Right ventricle myocardium inferior (tissue), 1 donor: Measurements from ENCODE around the gene LILRB1. TPM values are rescaled to one million over a fixed set of nuclear protein-coding genes. Genes with fewer than 3 reads are reported as not detected.
"Not testable (repeated sequence)": the region's sequence is repeated elsewhere in the genome, so short reads cannot be mapped to it uniquely, and the experiment has no call there.

Experiments
- ATAC-seq: fragments of 200-7000 bp; cut with Tn5 transposase; one replicate; pipeline ENCODE4 v1.9.1; 2020; ENCODE audit warnings: mild to moderate bottlenecking, moderate library complexity
- DNase-seq: peaks from one replicate; pipeline ENCODE4 v3.0.0; 2021; ENCODE audit errors: missing footprints
- intact Hi-C: fragments of 100-400 bp; cut with DNase I; formaldehyde crosslinking; loops from one replicate; pipeline ENCODE4 v1.11.0; 2022
- long read RNA-seq: library from polyadenylated mRNA; unstranded; transcript quantifications from one replicate; pipeline ENCODE4 v2.0.0, GENCODE V29; 2021
- total RNA-seq: library from RNA; stranded (reverse); fragmentation: NEBNext Ultra II Directional; extraction: Animal tissue kit (Norgen Biotek cat#: 25700); gene quantifications from one replicate; pipeline ENCODE4 v1.2.1, GENCODE V29; 2021
- donor health status: DM: no; HTN: yes; CAD: no; lungs with severe emphysema.

Gene LILRB1
- 1.8 TPM for total RNA-seq
- long read RNA-seq, partial matches to known transcripts, result 2 of 2 reads
- long read RNA-seq, other reads (novel, unspliced or antisense), result 0 of 2 reads

- intact Hi-C loops, result not testable (repeated sequence)
- peak; percentile 78 for DNase-seq
- ATAC-seq, result peak; percentile 52
These were observed at the start of gene LILRB1 for GRCh38 chr19:54630262-54630661. TSS of gene LILRB1 (plus strand) at chr19:54630484. CDS start at chr19:54631074, 590 bp downstream.

GRCh38 chr19:54586397-54586796 is 43.9 kb upstream of the LILRB1 start:
- ATAC-seq (no peak), DNase-seq (no peak)
- intact Hi-C loops, result no loop called here

- ATAC-seq (no peak), DNase-seq (no peak)
- intact Hi-C loops, result no loop called here
These were observed 43.3 kb upstream of the LILRB1 start for GRCh38 chr19:54587026-54587425.

GRCh38 chr19:54593445-54593844 is 36.8 kb upstream of the LILRB1 start, which contains the start of gene LILRA1:
TSS of gene LILRA1 (plus strand) at chr19:54593632. CDS start at chr19:54594245, 613 bp downstream.
- DNase-seq, intact Hi-C loops: not testable (repeated sequence)
- peak; percentile 30 for ATAC-seq

GRCh38 chr19:54593931-54594626 is 36.2 kb upstream of the LILRB1 start:
- intact Hi-C loops, DNase-seq: not testable (repeated sequence)
- ATAC-seq, result peak; percentile 70

- ATAC-seq, result no peak
- intact Hi-C loops, result no loop called here
- no peak for DNase-seq
These were observed 35.5 kb upstream of the LILRB1 start for GRCh38 chr19:54594737-54595136.

GRCh38 chr19:54595680-54596436 is 34.4 kb upstream of the LILRB1 start:
- ATAC-seq, DNase-seq, intact Hi-C loops: not testable (repeated sequence)

GRCh38 chr19:54600212-54600611 is 30.1 kb upstream of the LILRB1 start:
- DNase-seq (no peak), ATAC-seq (no peak)
- intact Hi-C loops, result no loop called here

GRCh38 chr19:54606230-54606629 is 24.1 kb upstream of the LILRB1 start:
- DNase-seq (no peak), ATAC-seq (peak; percentile 23)
- intact Hi-C loops, result no loop called here

- DNase-seq, result no peak
- ATAC-seq, result peak; percentile 50
These were observed 23.1 kb upstream of the LILRB1 start for GRCh38 chr19:54606891-54607784.

GRCh38 chr19:54607785-54608150 is 22.5 kb upstream of the LILRB1 start:
- ATAC-seq (no peak), DNase-seq (no peak)
- intact Hi-C loops, result no loop called here

More at GRCh38 chr19:54606891-54607784, 23.1 kb upstream of the LILRB1 start:
- intact Hi-C loops, result no loop called here

- intact Hi-C loops, result no loop called here
- no peak for DNase-seq
- ATAC-seq, result no peak
These were observed 22.1 kb upstream of the LILRB1 start for GRCh38 chr19:54608205-54608604.

GRCh38 chr19:54608792-54609191 is 21.5 kb upstream of the LILRB1 start:
- DNase-seq (no peak), ATAC-seq (no peak)
- intact Hi-C loops, result no loop called here

- ATAC-seq, result no peak
These were observed 20.9 kb upstream of the LILRB1 start for GRCh38 chr19:54609356-54609791.

GRCh38 chr19:54612428-54612827 is 17.9 kb upstream of the LILRB1 start:
- ATAC-seq, result no peak
- DNase-seq, result no peak
- intact Hi-C loops, result no loop called here

More at GRCh38 chr19:54609356-54609791, 20.9 kb upstream of the LILRB1 start:
- no peak for DNase-seq
- intact Hi-C loops, result no loop called here

GRCh38 chr19:54614726-54615125 is 15.6 kb upstream of the LILRB1 start:
- intact Hi-C loops, result no loop called here
- no peak for ATAC-seq

GRCh38 chr19:54616057-54616456 is 14.2 kb upstream of the LILRB1 start:
- DNase-seq (no peak), ATAC-seq (no peak)
- intact Hi-C loops, result no loop called here

More at GRCh38 chr19:54614726-54615125, 15.6 kb upstream of the LILRB1 start:
- DNase-seq, result no peak

GRCh38 chr19:54616821-54617560 is 13.3 kb upstream of the LILRB1 start:
- intact Hi-C loops, result no loop called here
- DNase-seq (no peak), ATAC-seq (no peak)
